NCI-H748 (cell line): ENCODE measurements around the gene NECAB2.

Source experiments
- DNase-seq: peaks from one replicate; lab custom pipeline; 2025; ENCODE audit not compliant: unreplicated experiment; lab: John Stamatoyannopoulos, UW

The NECAB2 gene

GRCh38 chr16:84016477-84016876 is 48.4 kb downstream of the NECAB2 start:
- DNase-seq: no peak

DNA sequence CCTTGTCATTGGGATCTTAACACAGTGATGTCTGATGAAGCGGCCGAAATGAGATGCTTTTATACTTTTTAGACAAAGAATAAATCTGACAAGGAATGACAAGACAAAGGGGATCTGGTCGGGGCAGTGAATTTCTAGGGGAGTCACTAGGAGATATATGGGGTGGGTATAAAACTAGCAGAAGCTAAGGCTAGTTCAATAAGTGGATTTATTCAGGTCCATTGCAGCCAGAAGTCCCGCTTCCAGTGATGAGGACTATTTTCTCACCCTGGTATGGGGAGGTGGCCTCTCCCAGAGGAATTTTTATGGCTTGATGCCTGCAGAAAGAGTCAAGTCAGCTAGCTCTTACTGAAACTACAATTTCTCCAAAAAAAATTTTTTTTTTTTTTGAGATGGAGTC is 50.7 kb downstream of the NECAB2 start:
- DNase-seq: no peak

DNA sequence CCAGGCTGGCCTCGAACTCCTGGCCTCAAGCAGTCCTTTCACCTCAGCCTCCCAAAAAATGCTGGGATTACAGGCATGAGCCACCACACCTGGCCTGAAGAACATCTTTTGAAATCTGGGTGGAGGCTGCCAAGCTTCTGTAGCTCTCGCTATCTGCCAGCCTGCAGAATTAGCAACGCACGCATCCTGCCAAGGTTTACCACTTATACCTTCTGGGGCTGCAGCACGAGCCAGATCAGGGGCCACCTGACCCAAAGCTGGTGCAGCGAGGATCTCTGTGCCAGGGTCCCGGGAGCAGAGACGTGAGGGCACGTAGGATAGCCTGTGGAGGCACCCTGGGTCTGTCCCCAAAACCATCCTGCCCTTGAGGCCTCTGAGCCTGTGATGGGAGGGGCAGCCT is 52.3 kb downstream of the NECAB2 start:
- no peak for DNase-seq

GRCh38 chr16:84021488-84021887 is 53.4 kb downstream of the NECAB2 start:
- no peak for DNase-seq

- DNase-seq: no peak
These were observed 54.6 kb downstream of the NECAB2 start for GRCh38 chr16:84022644-84023043.

DNA sequence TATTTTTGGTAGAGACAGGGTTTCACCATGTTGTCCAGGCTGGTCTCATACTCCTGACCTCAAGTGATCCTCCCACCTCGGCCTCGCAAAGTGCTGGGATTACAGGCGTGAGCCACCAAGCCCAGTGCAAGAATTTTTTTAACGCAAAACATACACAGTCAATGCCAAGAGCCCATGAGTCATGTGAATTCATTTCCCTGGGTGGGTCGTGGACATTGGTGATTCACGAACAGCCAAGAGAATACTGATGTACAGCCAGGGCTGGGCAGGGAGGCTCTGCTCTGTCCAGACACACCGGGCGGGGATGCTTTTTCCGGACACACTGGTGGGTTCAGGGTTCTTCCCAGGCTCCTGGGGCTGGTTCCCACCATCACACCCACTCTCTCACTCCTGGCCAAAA is 56.8 kb downstream of the NECAB2 start:
- DNase-seq: no peak

DNA sequence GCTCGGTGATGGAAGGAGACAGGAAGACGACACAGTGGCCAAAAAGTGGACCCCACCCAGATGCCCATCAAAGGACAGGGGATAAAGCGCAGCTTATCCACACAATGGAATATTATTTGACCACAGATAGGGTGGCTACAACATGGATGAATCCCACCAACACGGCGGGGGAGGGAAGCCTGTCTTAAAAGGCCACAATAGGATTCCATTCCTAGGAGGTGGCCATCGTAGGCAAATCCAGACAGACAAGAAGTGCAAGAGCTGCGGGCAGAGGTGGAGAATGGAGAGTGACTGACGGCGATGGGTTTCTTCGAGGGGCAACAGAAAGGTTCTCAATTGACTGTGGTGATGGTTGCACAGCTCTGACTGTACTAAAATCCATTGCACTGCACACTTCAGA is 58.6 kb downstream of the NECAB2 start:
- DNase-seq: no peak

DNA sequence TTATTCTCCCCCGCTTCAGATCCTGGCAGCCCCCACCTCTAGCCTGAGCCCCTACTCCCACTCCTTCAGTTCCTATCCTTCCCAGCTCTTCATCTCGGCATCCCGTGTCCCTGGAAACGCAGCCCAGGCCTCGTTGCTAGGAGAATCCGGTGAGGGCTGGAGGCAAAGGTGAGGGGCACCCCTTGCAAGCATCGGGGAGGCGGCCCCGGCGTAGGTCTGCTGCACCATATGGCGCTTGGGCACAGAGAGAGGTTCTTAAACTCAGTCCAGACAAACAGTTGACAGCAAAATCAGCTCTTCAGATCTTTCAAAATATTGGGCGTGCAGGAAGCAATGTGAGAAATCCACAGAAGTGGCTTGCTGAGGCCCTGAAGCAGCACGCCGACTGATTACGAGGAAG is 59.6 kb downstream of the NECAB2 start:
- DNase-seq: no peak

DNA sequence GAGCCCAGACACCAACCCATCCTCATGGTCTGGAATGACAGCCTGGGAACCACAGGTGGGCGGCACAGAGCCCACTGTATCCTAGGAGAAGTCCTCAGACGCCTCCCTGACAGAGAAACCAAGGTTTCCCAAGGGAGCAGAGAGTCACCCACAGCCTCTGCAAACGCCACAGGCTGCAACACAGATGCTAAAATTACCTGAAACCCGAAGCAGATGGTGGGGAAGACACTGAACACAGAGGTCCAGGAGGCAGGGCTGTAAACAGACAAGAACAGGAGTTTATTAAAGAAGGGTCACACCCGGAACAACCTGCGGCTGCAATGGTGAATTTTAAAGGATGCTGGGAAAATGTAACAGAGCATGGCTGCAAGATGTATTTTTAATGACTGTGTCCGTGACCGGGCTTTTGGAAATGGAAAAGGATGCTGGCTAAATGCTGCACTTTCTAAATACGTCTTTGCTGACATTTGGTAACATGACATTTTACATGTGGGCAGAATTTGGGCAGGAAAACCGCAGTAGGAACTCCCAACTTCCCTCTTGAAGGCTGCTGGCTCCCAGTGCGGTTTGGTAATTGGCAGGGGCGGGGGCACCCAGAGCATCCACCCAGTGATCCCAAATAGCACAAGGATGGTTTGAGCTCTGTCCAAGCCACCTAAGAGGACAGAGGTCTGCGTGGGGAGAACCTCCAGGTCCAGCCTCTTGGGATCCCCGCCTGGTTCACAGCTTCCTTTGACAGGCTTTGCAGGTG is 61.4 kb downstream of the NECAB2 start:
- no peak for DNase-seq

GRCh38 chr16:84031556-84031955 is 63.5 kb downstream of the NECAB2 start:
- DNase-seq: no peak

GRCh38 chr16:84032458-84033178 is 64.6 kb downstream of the NECAB2 start:
- DNase-seq: peak; percentile 4

- DNase-seq: no peak
These were observed 65.5 kb downstream of the NECAB2 start for GRCh38 chr16:84033251-84034195.

GRCh38 chr16:84034516-84034915 is 66.5 kb downstream of the NECAB2 start:
- no peak for DNase-seq

DNA sequence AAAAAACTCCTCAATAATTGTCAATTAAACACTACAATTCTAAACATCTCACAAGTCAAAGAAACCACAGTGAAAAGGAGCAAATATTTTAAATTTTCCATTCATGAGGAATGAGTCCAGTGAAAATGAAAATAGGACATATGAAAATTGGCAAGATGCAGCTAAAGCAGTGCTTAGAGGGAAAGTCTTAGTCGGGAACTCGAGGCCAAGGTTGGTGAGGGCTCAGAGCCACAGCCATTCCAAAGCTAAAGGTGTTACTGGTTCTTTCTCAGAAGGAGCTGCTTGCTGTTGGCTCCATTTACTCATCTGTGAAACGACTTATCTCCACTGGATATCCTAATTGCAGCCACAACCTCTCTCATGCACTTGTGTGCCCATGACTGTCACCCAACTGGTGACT is 68.1 kb downstream of the NECAB2 start:
- DNase-seq: no peak

DNA sequence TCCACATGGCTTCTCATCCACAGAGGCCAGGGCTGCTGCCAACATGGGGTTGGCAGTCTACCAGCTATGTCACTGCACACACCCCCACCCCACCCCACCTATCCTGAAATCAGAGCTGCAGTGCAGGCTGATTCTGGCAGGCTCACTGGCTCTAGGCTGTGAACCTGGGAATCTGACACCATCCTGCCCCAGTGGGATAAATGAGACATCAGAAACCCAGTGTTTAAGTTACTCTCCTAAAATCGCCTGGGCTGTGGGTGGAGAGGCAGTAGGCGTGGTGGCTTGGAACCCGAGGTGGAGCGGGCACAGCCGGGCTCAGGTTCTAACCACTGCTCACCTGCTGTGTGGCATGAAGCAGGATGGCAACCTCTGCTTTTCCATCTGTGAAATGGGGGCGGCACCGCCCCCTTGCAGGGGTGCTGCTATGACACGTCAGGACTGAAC is 69.0 kb downstream of the NECAB2 start:
- no peak for DNase-seq

- no peak for DNase-seq
These were observed 70.4 kb downstream of the NECAB2 start for GRCh38 chr16:84038469-84038868.

GRCh38 chr16:84039696-84040095 is 71.7 kb downstream of the NECAB2 start:
- DNase-seq: no peak

- DNase-seq: no peak
These were observed 72.3 kb downstream of the NECAB2 start for GRCh38 chr16:84040226-84040822.

DNA sequence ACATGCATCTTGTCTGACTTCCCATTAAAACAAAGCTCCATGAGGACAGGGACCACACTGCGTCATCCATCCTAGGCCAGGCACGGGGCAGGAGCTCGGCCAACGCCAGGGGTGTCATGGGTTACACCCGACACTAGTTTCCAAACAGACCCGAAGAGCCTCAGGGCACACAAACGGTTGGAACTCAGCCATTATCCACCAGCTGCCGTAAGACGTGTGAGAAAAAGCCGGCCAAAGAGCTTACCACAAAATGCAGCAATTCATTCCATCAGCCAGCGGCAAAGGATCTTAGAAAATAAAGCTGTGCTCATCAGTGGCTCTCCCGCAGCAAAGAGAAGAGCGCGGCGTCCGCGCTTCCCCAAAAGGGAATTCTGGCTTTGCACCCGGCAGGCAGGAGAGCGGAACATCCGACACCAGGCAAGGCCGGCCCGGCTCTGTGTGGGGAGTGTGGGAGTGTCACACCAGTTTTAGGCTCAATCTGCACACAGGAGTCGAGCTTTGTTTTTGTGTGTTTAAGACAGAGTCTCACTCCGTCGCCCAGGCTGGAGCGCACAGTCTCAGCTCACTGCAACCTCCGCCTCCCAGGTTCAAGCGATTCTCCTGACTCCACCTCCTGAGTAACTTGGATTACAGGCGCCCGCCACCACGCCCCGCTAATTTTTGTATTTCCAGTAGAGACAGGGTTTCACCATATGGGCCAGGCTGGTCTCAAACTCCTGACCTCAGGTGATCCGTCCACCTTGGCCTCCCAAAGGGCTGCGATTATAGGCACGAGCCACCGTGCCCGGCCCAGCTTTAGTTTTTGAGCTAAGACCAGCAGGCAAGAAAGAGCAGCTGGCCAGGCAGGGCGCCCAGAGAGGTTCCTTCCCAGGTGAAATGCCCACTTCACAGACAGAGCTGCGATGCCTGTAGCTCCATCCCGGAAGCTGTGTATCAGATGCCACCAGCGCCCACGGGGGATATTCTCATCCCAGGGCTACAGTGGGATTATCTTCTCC is 73.1 kb downstream of the NECAB2 start:
- no peak for DNase-seq

- DNase-seq: no peak
These were observed 73.8 kb downstream of the NECAB2 start for GRCh38 chr16:84041881-84042280.
